Brain microvascular endothelial cell (primary cell): ENCODE results near the gene DGKB.

ENCODE experiments used
- DNase-seq: peaks from one replicate; pipeline ENCODE4 v3.0.0-alpha.2; 2020
- H3K27ac ChIP-seq: fragments of 250-450 bp; sonication (Bioruptor Pico); 2 replicates; pipeline ENCODE4 v1.5.1; 2020; ENCODE audit warnings: mild to moderate bottlenecking, moderate library complexity
- H3K27me3 ChIP-seq: fragments of 250-450 bp; sonication (Bioruptor Pico); replicated peaks from 2 replicates; pipeline ENCODE4 v1.5.1; 2020; ENCODE audit warnings: mild to moderate bottlenecking
- H3K36me3 ChIP-seq: fragments of 250-450 bp; sonication (Bioruptor Pico); replicated peaks from 2 replicates; pipeline ENCODE4 v1.5.1; 2020; ENCODE audit warnings: mild to moderate bottlenecking
- H3K4me3 ChIP-seq: 2 replicates; pipeline ENCODE4 v1.5.1; 2011; ENCODE audit warnings: low read depth, mild to moderate bottlenecking, control low read depth, low read length, moderate library complexity
- in situ Hi-C: cut with HindIII; loops from 2 replicates; pipeline ENCODE4 v1.10.0; 2017; ENCODE audit warnings: low sequenced_read_pairs, low pct_ligation_motif_present
- TF ChIP-seq, protein P1 (sequence below): IDR thresholded peaks from 2 replicates; pipeline ENCODE4 v1.5.1; 2011; ENCODE audit warnings: low read depth, mild to moderate bottlenecking, moderate library complexity, low read length, control low read depth, inconsistent platforms; ENCODE audit errors: missing control alignments

DGKB gene

GRCh38 chr7:14209896-14210484, 692.6 kb downstream of the DGKB start:
- Histone ChIP-seq H3K4me3 (no peak overlapping the region), H3K27ac (no peak overlapping the region), H3K36me3 (no peaks in the 10 kb centered on the region), H3K27me3 (no peaks in the 10 kb centered on the region)
- in situ Hi-C loops = no loop called here
- DNase-seq = no peak
- TF ChIP-seq, protein P1, sequence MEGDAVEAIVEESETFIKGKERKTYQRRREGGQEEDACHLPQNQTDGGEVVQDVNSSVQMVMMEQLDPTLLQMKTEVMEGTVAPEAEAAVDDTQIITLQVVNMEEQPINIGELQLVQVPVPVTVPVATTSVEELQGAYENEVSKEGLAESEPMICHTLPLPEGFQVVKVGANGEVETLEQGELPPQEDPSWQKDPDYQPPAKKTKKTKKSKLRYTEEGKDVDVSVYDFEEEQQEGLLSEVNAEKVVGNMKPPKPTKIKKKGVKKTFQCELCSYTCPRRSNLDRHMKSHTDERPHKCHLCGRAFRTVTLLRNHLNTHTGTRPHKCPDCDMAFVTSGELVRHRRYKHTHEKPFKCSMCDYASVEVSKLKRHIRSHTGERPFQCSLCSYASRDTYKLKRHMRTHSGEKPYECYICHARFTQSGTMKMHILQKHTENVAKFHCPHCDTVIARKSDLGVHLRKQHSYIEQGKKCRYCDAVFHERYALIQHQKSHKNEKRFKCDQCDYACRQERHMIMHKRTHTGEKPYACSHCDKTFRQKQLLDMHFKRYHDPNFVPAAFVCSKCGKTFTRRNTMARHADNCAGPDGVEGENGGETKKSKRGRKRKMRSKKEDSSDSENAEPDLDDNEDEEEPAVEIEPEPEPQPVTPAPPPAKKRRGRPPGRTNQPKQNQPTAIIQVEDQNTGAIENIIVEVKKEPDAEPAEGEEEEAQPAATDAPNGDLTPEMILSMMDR = no peak

DNA sequence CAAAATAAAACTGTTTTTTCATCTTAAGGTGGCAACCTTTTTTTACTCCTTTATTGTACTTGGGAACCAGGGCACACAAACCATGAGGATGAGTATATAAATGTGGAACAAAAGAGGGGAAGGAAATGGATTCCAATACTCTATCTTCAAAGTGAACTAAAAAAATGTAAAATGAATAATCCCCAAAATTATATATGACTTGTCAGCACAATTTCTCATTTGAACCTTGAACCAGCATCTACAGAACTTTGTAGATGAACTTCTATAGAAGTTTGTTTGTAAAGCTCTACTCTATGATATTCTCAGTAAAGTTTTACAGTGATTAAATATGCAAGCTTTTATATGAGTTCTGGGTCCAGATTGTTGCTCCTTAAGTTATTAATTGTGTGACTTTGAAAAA, 694.8 kb downstream of the DGKB start:
- no peak for DNase-seq
- Histone ChIP-seq H3K36me3 (no peaks in the 10 kb centered on the region), H3K27me3 (no peaks in the 10 kb centered on the region), H3K4me3 (no peak overlapping the region), H3K27ac (no peak overlapping the region)
- TF ChIP-seq, protein P1 = no peak
- in situ Hi-C loops = no loop called here

DNA sequence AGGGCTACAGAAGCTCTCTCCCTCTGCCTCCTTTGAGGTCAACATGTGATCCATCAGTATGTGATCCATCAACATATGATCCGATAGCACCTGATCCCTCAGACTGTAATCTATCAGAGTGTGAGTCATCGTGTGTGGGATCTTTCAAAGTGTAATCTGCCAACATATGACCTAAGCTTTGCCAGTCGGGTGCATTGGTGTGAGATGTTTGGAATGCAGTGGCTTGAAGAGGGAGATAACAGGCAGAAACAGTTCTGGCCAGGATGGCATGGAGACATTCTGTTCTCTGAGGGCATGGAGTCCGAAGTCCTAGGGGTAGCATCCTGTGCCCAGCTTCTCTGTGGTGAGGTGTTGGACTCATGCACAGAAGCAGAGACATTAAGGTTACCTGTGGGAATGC, 695.4 kb downstream of the DGKB start:
- DNase-seq = peak; percentile 26
- Histone ChIP-seq H3K27me3 (no peaks in the 10 kb centered on the region), H3K36me3 (no peaks in the 10 kb centered on the region), H3K4me3 (no peak overlapping the region), H3K27ac (no peak overlapping the region)
- TF ChIP-seq, protein P1 = no peak
- in situ Hi-C loops = no loop called here

GRCh38 chr7:14206121-14206520, 696.4 kb downstream of the DGKB start:
- H3K27me3 ChIP-seq = no peaks in the 10 kb centered on the region
- TF ChIP-seq, protein P1 = no peak
- no peak overlapping the region for H3K27ac ChIP-seq
- H3K4me3 ChIP-seq = no peak overlapping the region
- no peak for DNase-seq
- no peaks in the 10 kb centered on the region for H3K36me3 ChIP-seq
- in situ Hi-C loops = no loop called here

DNA sequence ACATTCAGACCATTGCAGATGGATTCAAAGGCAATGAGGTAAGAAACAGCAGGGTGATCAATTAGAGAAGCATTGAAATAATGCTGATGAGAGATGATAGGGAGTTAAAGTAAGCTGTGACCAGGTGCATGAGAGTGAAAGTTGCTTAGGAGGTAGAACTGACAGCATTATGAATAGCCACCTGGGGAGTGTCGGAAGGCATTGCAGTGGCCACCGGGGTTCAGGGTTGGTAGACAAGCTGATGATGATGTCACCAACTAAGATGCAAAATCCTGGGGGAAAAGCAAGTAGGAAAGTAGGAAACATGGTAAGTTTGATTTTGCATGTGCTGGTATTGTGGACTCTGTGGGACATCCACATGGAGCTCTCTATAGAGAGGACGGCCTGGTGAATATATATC, 701.2 kb downstream of the DGKB start:
- Histone ChIP-seq H3K36me3 (no peaks in the 10 kb centered on the region), H3K27ac (no peak overlapping the region), H3K4me3 (no peak overlapping the region), H3K27me3 (no peaks in the 10 kb centered on the region)
- in situ Hi-C loops = no loop called here
- no peak for DNase-seq
- TF ChIP-seq, protein P1 = no peak

- in situ Hi-C loops = no loop called here
- Histone ChIP-seq H3K27me3 (no peaks in the 10 kb centered on the region), H3K4me3 (no peak overlapping the region), H3K36me3 (no peaks in the 10 kb centered on the region), H3K27ac (no peak overlapping the region)
- no peak for DNase-seq
- TF ChIP-seq, protein P1 = no peak
Observed at GRCh38 chr7:14199336-14199735, 703.2 kb downstream of the DGKB start.
